CD1c-positive myeloid dendritic cell (primary cell): Measurements from ENCODE around the gene ADH4.
"Not testable (repeated sequence)": the region's sequence is repeated elsewhere in the genome, so short reads cannot be mapped to it uniquely, and the experiment has no call there.

Experiments
- DNase-seq: peaks from one replicate; pipeline ENCODE4 v3.0.0-alpha.2; 2016; ENCODE audit errors: extremely low spot score

Gene ADH4

DNA sequence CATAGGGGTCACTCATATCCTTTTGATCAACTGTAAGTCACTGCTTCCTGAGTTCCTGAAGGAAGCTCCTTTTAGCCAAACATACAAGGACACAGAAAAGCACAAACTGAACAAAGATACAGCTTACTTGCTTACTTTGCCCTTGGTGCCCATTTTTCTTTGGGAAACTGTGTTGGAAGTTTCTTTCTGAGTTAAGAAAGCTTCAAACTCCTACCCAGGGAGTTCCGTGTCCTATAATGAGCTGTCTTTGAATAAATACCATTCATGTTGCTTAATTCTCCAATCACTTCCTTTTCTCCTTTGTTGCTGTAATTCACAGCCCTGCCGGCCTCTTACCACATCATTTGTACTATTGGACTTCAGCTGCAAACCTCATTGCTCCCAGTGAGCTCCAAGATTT lies at the start of gene ADH4:
Gene ADH4, minus strand, starts transcription at position 228 of the 400 bp plus-strand sequence. Its CDS starts 75 bp downstream, at position 153.
- no peak for DNase-seq

- DNase-seq: no peak
These were observed 46.2 kb upstream of the ADH4 start for GRCh38 chr4:99190336-99190735.

GRCh38 chr4:99189900-99190299 lies 45.8 kb upstream of the ADH4 start:
- DNase-seq: not testable (repeated sequence)

GRCh38 chr4:99186029-99186428 lies 41.9 kb upstream of the ADH4 start:
- no peak for DNase-seq

GRCh38 chr4:99185581-99185980 lies 41.5 kb upstream of the ADH4 start:
- DNase-seq: no peak

- DNase-seq: no peak
These were observed 36.4 kb upstream of the ADH4 start for GRCh38 chr4:99180382-99181070.

- no peak for DNase-seq
These were observed 35.5 kb upstream of the ADH4 start for GRCh38 chr4:99179626-99180025.

GRCh38 chr4:99179178-99179577 lies 35.1 kb upstream of the ADH4 start:
- DNase-seq: no peak

- DNase-seq: no peak
These were observed 22.4 kb upstream of the ADH4 start for GRCh38 chr4:99166544-99166943.

DNA sequence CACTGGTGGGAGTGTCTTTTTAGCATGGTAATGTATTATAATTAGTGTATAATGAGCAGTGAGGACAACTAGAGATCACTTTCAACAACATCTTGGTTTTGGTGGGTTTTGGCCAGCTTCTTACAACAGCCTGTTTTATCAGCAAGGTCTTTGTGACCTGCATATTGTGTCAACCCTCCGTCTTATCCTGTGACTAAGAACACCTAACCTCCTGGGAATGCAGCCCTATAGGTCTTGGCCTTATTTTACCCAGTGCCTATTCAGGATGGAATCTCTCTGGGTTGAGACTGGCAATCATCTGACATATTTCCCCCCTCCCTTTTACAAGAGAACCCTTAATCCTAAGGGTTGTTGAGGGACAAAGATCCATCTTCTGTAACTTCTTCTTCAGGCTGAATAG lies 21.9 kb upstream of the ADH4 start:
- no peak for DNase-seq

DNA sequence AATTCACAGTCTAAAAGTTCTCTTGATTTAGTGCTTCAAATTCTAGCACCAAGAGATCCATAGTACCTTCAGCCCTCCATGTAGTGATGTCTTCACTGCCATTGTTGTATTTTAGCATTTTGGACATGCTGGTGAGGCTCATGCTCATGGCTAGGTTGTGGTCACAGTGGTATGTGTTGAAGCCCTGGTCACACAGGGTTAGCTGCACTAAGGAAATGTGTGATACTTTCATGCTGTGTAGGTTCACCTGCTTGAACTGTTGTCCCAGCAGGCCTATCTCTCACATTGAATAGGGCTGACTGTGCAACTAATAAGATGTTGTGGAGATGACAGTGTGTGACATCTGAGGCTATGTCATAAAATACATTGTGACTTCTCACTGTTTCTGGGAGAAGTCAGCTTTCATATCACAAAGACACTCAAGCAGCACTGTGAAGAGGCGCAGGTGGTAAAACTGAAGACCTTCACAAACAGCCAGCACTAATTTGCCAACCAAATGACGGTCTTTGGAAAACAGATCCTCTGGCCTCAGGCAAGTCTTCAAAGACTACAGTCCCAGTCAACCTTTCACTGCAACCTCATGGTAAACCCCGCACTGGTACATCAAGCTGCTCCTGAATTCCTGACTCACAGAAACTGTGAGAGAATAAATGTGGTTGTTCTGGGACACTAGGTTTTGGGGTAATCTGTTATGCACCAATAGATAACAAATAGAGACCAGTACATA lies 17.4 kb upstream of the ADH4 start:
- no peak for DNase-seq

DNA sequence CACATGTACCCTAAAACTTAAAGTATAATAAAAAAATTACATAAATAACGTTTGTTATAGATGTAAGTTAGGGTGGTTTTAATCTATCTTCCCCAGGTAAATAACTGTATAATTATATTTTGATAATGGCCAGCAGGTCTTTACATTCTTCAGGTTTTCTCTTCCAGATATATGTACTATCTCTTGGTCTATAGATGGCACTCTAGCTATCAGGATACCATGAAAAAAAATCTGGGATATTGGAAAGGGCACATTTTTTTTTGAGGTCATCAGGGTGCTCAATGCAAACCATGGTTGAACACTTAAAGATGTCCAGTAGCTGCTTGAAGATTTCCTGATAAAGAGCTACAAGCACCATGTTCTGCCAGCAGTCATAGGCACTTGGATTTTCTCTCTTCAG lies 15.6 kb upstream of the ADH4 start:
- no peak for DNase-seq

- DNase-seq: no peak
These were observed 13.4 kb upstream of the ADH4 start for GRCh38 chr4:99157478-99157935.

GRCh38 chr4:99156992-99157391 lies 12.9 kb upstream of the ADH4 start:
- no peak for DNase-seq

DNA sequence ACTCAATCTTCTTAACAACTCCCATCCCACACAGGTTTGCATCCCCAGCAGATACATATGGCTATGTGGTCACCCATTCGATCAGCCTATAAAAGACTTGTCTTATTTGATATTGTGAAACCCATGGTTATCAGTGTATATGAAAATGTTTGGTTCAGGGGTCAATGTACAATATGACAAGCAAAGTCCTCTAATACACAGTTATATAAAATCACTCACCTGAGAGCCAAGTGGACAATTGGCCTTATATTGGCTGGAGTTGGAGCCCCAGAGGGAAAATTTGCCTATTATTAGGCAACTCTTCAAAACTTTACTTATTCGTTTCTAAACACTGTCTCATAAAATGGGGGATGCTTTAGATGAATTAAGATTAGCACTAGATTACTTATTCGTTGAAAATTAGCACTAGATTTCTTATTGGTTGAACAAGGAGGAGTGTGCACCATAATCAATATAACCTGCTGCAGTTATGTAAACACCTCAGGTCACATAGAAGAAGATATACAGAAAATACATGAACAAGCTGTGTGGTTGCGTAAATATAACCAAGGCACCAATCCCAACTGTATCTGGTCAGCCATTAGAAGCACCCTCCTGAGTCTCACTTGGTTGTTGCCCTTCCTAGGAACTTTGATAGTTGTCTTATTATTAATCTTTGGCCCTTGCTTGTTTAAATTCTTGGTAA lies 10.7 kb upstream of the ADH4 start:
- no peak for DNase-seq

- no peak for DNase-seq
These were observed 7.9 kb upstream of the ADH4 start for GRCh38 chr4:99151995-99152394.

- DNase-seq: no peak
These were observed 7.4 kb upstream of the ADH4 start for GRCh38 chr4:99151452-99151851.

DNA sequence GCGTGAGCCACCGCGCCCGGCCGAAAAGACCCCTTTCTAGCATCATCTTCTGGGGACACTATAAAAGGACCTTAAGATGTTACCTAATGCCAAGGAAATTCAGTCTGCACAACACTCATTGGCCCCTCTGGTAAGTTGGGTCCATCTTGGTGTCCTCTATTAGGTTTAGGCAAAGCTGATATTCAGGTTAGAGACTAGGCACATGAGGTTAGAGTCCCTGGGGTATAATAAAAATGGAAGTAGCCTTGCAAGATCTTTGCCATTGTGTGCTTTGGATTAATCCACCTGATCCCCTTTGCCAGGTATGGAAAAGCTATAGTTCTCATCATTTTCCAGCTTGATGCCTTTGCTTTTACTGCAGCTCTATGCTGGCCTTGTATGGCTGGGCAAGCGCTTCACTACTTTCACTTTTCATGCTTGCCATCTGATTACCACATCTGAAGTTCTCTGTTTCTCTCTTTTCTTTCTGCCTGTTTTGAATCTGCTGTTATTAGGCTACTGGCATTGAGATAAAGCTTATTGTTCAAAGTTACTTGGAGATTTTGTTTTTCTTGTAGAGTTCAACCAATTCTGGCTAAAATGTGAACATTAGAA lies 5.4 kb upstream of the ADH4 start:
- no peak for DNase-seq

DNA sequence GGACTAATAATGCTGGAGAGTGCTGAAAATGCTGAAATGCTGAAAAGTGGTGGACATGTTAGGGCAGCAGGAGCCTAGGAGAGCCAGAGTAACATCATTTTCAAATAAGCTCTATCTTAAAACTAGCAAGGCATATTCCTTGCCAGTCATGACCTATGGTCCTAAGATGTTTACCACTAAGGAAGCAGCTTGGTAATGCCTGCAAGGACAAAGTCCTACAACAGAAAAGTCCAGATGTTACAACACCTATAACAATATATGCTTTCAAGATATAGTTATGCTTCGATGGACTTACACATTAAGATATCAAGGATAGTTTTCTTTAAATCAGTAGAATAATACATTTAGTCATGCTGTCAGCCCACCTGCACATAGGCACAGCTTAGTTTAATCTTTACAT lies 4.5 kb upstream of the ADH4 start:
- no peak for DNase-seq

DNA sequence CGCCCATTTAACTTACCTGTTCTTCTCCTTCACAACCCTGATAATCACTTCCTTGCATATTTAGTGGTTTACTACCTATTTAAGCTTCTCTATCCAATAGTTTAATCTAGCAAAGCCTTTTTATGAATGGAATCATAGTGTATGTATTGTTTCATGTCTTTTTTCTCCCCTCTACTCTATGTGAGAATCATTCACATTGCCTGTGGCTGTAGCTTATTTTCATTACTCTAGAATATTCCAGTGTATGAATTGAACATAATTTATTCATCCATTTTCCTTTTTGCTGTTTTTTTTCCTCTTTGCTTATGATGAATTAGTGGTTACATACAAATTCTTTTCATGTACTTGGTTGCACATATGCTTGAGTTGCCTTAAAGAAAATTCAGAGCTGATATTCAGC lies 490 bp upstream of the ADH4 start:
- DNase-seq: no peak

GRCh38 chr4:99136329-99136728 lies 7.8 kb downstream of the ADH4 start:
- DNase-seq: no peak

GRCh38 chr4:99135541-99136162 lies 8.4 kb downstream of the ADH4 start:
- DNase-seq: no peak
